GM21526 (cell line): Measurements from ENCODE around the gene KCNJ9.
"Not testable (repeated sequence)": the region's sequence is repeated elsewhere in the genome, so short reads cannot be mapped to it uniquely, and the experiment has no call there.

Experiments
- ATAC-seq: cut with Tn5 transposase; IDR thresholded peaks from one replicate; pipeline ENCODE4 v1.9.1; 2021; ENCODE audit warnings: moderate library complexity; ENCODE audit not compliant: unreplicated experiment, low FRiP score

Gene KCNJ9

DNA sequence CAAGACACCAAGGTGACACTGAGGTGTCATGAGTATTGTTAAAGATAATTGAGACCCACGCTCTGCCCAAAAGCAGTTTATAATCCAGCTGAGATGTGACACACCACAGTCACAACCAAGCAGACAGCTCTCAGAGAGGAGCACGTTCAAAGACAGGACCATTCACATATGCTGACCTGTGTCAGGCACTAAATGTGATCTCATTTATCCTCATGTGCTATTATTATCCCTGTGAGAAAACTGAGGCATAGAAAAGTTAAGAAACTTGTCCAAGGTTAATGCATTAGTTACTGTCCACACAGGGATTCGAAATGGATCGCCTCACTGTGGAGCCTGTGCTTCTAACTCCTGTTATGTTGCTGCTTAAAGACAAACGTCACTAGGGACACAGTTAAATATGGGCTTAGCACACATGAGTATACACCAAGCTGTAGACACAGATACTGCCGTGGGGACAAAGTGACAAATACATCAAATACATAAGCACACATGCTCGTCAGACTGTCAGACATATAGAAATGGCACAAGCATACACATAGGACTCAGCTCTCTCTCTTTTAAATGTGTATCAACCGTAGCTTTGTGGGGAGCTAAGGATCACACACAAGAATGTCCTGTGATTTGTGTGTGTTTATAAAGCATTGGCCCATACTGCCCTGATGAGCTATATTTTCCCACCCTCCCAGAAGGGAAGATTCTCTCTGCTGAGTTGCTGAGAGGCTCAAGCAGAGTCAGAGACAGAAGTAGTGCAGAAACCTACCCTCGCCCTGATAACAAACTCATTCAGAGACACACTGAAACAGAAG lies 20.6 kb downstream of the KCNJ9 start:
- ATAC-seq: no peak

- no peak for ATAC-seq
These were observed 22.5 kb downstream of the KCNJ9 start for GRCh38 chr1:160103658-160104408.

DNA sequence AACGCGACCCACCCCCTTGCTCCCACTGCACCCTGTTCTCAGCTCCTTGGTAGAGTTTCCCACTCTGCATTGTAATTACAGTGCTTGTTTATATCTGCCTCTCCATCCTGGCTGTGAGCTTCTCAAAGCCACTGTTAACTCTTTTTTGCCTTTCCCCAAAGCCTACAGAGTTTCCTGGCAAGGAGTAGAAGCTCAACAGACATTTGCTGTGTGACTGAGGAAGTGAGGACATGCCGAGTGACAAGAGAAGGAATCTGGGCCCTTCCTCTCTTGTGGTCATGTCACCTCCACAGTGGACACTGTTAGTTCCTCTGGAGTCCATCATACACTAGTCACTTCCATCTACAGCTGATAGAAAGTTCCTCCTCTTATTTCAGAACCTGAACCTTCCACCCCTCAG lies 23.1 kb downstream of the KCNJ9 start:
- ATAC-seq: no peak

DNA sequence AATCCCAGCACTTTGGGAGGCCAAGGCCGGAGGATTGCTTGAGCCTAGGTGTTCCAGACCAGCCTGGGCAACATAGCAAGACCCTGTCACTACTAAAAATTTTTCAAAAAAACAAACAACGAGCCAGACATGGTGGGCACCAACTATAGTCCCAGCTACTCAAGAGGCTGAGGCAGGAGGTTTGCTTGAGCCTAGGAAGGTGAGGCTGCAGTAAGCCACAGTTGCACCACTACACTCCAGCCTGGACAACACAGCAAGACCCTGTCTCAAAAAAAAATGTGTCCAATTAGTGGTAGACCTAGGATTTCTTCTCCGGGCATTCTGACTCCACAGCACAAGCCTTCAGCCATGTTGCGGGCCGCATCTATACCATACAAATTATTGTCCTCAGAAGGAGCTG lies 23.8 kb downstream of the KCNJ9 start:
- ATAC-seq: no peak

DNA sequence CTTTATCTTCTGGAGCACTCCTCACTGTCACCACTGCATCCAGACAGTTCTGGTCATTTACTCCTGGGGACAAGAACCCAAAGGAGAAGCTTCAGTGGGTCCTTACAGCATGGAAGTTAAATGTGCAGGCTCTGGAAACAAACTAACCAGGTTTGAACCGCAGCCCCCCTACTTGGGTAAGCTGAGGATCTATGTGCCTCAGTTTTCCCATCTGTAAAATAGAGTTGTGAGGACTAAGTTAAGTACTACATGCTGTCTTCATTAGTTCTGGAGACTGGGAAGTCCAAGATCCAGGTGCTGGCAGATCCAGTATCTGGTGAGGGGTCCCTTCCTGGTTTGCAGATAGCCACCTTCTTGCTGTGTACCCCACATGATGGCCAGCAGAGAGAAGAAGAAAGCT lies 26.2 kb downstream of the KCNJ9 start:
- ATAC-seq: no peak

- no peak for ATAC-seq
These were observed 27.7 kb downstream of the KCNJ9 start for GRCh38 chr1:160108888-160109662.

GRCh38 chr1:160109686-160110085 lies 28.3 kb downstream of the KCNJ9 start:
- ATAC-seq: no peak

DNA sequence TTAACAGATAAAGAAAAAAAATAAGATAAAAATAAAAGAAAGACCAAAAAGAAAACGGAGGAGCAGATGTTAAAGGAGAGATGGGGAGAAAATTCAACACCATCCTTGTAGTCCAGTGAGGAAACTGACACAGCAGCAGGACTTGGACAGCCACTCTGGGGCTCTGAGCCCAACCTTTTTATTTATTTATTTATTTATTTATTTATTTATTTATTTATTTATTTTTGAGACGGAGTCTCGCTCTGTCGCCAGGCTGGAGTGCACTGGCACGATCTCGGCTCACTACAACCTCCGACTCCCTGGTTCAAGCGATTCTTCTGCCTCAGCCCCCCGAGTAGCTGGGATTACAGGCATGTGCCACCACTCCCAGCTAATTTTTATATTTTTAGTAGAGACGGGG lies 30.1 kb downstream of the KCNJ9 start:
- not testable (repeated sequence) for ATAC-seq

- no peak for ATAC-seq
These were observed 31.0 kb downstream of the KCNJ9 start for GRCh38 chr1:160112357-160112756.

DNA sequence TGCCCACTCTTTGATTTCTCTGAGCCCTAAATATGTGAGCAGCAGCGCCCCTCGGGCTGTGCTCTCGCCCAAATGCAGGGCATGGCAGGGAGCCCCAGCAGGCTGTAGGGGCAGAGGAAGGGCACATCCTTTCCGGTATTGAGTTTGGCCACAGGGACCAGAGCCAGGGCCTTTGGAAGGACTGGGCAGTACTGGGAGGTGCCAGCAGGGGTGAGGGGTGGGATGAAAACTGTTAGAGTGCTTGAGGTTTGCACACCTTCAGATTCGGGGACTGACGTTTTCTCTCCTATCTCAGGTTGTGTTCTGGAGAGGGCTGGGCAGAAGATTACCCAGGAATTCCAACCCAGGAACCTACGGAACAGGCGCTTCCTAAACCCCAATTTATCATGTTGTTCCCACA lies 32.1 kb downstream of the KCNJ9 start:
- ATAC-seq: no peak

DNA sequence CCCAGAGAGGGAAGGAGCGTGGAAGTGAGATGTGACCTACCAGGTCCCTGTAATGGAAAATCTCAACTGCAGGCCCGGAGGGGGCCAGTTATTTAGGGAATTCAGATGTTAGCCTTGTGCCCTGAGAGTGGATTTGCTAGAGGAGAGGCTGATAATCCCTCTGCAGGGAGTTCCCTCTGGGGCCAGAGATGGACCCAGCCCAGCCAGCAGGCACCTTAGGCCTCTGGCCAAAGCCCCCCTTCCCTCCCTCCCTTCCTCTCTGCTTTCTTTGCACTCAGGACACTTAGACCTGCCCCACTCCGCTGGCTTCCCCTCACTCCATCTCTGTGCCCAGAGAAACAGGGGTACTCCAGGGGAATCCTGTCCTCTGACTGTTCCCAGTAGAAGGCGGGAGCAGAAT lies 32.7 kb downstream of the KCNJ9 start:
- no peak for ATAC-seq

GRCh38 chr1:160115545-160116282 lies 34.4 kb downstream of the KCNJ9 start, which contains the start of gene ATP1A2:
ATP1A2 (plus strand) TSS chr1:160115759; CDS start chr1:160115862, 103 bp downstream.
- no peak for ATAC-seq

- ATAC-seq: no peak
These were observed 35.2 kb downstream of the KCNJ9 start for GRCh38 chr1:160116283-160117147.

DNA sequence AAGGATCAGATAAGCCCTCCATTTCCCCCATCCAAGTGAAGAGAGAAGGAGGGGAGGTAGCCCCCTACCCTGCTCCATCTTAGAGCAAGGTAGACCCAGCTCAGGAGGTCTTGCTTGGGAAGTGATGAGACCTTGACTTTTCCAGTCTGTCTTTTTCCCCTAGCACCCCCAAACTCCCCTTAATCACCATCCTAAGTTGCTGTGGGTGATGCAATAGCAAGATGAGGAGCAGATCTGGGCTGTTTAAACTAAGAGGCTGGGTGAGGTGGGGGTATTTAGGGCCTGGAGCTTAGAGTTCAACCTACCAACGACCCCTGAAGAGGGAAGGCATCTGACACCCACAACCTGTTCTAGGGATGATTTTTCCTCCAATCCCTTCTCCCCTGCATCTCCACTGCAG lies 36.0 kb downstream of the KCNJ9 start:
- ATAC-seq: no peak

DNA sequence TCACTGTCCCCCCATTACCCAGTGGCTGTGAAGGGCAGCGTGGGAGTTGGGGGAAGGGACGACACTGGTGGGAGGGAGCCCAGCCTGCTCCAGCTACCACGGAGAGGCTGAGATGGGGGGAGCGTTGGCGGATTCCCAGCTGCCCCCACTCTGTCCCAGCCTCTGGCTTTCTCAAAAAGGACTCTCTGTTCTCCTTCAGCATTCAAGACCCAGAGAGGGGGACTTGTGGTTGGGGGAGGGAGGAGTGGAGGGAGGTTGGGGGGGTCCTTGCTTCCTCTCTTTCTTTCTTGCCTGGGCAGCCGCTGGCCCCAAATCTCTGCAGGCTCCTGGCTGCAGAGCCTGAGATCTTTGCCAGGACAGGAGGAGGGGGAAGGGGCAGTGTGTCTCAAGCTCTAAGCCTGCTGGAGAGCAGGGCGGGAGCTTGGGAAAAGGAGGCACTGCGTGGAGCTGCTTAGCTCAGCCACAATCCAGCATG lies 36.4 kb downstream of the KCNJ9 start:
- ATAC-seq: no peak

GRCh38 chr1:160118928-160119327 lies 37.6 kb downstream of the KCNJ9 start:
- no peak for ATAC-seq

GRCh38 chr1:160120797-160121196 lies 39.5 kb downstream of the KCNJ9 start:
- ATAC-seq: no peak

GRCh38 chr1:160121388-160121787 lies 40.0 kb downstream of the KCNJ9 start:
- ATAC-seq: no peak

GRCh38 chr1:160122978-160123495 lies 41.7 kb downstream of the KCNJ9 start:
- no peak for ATAC-seq
